ENCODE results near the gene XKRX.

XKRX gene

DNA sequence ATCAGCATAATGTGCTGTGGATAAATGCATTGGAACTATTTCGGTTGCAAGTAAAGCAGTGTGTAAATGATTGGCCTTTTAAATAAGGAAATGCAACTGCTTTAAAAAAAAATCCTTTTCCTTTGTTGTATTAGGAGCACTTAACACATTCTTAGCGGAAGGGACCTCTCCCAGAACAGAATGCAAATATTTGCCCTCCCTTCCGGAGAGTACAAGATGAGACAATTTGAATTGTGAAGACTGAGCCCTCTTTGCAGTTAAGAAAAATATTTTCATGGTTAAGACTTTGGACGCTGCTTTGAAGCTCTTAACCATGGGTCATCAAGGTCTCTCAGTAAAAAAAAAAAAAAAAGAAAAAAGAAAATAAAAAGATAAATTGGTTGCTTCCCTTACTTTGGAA, 45.1 kb downstream of the XKRX start:
- no peak for DNase-seq

DNA sequence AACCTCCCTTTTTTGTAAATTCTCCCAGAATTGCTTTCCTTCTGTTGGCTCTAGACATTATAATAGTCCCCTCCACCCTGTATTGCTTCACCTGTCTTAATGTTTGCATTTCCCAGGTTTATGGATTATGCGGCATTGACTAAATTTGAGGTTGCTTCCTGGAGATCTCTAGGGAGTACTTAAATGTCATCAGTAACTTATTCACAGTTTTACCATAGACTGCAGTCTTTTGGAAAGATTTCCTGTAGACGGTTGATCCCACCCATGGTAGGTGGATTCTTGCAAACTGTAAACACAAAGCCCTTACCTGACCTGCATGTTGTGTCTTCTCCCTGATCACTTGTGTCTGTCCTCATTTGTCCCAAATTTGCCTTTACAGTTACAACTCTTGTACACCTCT, 48.3 kb downstream of the XKRX start:
- no peak for DNase-seq

DNA sequence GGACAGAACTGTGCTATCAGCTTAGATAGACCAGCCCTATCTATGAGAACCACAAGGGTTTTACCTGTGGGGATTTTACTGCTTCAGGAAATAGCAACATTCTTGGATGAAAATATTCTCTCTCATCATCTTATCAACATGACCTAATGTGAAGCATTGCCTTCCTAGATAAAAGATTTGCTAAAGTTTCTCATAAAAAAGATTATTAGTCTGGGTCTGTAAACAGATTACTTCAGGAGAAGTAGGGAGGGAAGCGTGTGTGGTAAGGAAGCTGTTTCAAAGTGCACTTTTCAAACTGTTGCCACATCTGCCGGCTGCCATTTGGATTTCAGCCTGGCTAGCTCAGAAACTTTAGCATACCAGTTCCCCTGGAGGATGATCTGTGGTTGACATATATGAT, 54.4 kb downstream of the XKRX start, which contains the start of gene NOX1:
NOX1 (minus strand) TSS at position 35 of the 400 bp plus-strand sequence. CDS start 220 bp downstream, outside the sequence.
- no peak for DNase-seq

DNA sequence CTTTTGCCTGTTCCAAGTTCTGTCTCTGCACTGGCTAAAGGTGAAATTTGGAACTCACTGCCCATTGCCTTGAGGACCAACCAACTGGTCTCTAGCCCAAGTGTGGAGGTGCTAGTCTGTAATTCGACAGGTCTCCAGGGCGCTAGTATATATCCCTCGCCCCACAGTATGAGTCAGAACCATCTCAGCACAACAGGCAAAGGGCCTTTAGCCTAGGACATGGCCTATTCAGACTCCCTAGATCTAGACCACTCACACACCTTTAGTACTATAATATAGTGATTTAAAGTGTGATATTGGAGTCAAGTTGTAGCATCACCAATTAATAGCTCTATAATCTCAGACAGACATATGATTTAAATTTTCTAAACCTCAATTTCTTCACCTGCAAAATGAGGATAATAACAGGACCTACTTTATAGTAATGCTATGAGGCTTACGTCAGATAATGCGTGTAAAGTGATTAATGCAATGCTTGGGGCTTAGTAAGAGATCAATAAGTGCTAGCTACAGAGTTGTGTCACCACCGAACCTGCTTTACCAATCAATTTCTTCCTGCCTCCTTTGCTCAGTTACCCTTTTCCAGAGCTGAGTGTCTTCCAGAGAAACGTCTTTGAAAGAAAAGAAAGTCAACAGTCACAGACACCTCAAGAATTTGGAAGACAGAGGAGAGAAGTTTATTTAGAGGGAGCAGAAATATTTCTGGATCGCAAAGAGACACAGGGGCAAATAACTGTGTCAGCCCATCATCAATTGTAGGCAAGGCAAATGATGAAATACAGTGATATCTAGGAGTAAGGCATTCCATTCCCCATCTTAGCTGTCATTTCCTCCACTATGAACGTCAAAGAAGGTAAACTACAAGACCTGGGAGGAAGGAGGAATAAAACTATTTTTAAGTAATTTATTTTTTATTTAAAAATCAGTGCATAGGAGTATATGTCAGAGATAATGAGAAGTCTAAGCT, 56.8 kb downstream of the XKRX start:
- DNase-seq: no peak

DNA sequence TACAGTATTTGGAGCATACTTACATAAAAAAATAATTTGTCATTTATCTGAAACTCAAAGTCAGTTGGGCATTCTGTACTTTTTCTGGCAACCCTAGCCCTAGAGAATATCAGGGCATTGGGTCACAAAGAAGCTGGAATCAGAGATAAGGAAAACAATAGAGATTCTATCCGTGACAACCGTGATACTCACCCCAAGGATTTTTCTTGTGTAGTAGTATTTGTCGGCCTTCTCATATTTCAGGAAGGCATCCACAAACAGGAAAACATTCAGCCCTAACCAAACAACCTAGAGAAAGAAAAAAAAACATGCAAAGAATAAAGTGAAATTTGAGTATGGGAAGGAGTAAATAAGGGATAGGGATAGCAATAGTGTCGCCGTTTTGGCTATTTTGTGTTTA, 58.2 kb downstream of the XKRX start:
- DNase-seq: no peak

DNA sequence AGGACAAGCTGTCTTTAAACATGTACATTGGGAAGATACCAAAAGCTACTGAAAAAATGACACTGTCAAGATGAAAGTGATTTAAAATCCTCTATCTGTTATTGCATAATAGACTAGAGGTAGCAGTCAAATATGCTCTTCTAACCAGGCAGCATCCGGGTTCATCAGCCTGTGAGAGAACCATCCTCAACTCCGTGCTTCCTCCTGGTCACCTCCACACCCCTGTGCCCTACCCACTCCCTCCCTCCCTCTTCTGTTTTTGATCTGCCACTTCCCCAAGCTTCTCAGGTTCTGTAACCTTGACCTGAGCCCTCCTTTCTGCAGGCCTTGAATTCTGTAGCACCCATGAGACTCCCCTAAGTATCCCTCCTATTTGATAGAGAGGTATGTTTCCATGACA, 60.4 kb downstream of the XKRX start:
- no peak for DNase-seq

DNA sequence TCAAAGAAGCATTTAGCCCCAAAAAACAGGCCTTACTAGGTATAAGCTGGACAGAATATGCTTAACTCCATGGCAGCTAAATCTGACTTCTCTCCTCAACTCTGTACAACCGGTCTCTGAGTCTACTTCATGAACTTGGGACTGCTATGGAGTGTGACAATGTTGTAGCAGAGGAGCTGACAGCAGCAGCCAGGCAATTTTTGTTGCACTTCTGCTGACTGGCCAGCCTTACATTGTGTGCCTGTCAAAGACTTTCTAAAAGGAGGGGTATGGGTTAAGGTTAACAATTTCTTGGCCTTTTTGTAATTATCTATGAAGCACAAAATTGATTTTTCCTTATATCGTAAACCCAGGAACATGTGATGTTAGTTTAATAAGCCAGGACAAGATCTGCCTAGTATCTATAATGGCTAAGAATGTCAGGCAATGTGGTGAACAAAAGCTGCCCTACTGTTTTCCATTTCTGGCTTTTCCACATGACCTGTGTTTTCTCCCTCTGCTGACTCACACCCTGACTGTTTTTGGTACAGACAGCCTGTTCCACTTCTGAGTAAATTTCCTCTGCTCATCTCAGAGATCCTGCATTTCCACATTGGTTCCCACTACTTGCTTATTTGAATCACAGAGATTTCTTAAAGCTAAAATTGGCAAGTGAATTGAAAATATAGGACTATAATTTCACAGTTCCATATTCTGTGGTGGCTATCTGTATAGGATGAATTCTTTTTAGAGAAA, 63.9 kb downstream of the XKRX start:
- no peak for DNase-seq

All from MV-4-11 (cell line).